HL-60 (cell line): ENCODE results near the gene NR5A2.

Source experiments
- DNase-seq, 2 experiments: peaks; one replicate each; pipeline ENCODE4 v3.0.0-alpha.2; 2010 to 2020; ENCODE audit warnings: low read depth in 1 of 2, low spot score in 1 of 2
- H3K27ac ChIP-seq: fragments of 250-450 bp; sonication (Bioruptor Pico); replicated peaks from 2 replicates; pipeline ENCODE4 v1.5.1; 2020; ENCODE audit warnings: mild to moderate bottlenecking, moderate library complexity
- H3K27me3 ChIP-seq: fragments of 250-450 bp; sonication (Bioruptor Pico); 2 replicates; pipeline ENCODE4 v1.5.1; 2021; ENCODE audit warnings: mild to moderate bottlenecking, moderate library complexity; ENCODE audit not compliant: insufficient read depth, poor library complexity, severe bottlenecking
- H3K4me3 ChIP-seq: replicated peaks from 2 replicates; pipeline ENCODE4 v1.5.1; 2011; ENCODE audit warnings: mild to moderate bottlenecking, control low read depth, low read length; ENCODE audit not compliant: insufficient read depth
- GABPA ChIP-seq: IDR thresholded peaks from 2 replicates; pipeline ENCODE4 v1.6.1; 2012; ENCODE audit warnings: low read depth
- POLR2AphosphoS5 ChIP-seq: IDR thresholded peaks from 2 replicates; pipeline ENCODE4 v1.6.1; 2012; ENCODE audit warnings: low read depth
- SPI1 ChIP-seq: IDR thresholded peaks from 2 replicates; pipeline ENCODE4 v1.6.1; 2012; ENCODE audit warnings: low read depth, mild to moderate bottlenecking, borderline replicate concordance
- TF ChIP-seq, protein P1 (sequence below): IDR thresholded peaks from 2 replicates; pipeline ENCODE4 v1.6.1; 2012; ENCODE audit warnings: low read depth; ENCODE audit not compliant: insufficient replicate concordance
- TF ChIP-seq, protein P2 (sequence below): IDR thresholded peaks from one replicate; pipeline ENCODE4 v1.5.1; 2011; ENCODE audit warnings: low read length, control low read depth, inconsistent platforms; ENCODE audit not compliant: insufficient read depth

The NR5A2 gene

DNA sequence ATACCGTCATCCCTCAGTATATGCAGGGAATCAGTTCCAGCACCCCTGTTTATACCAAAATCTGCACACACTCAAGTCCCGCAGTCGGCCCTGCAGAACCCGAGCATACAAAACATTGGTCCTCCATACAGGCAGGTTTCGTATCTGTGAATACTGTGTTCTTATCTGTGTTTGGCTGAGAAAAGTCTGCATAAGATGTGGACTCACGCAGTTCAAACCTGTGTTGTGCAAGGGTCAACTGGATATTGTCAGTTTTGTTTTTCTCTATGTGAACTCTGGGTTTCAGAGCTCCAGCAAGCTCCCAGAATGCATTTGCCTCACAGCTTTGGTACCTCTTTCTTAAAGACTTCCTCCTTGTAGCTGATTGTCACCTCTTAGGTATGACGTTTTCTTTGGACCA, 100.6 kb downstream of the NR5A2 start:
- TF ChIP-seq, protein P1, sequence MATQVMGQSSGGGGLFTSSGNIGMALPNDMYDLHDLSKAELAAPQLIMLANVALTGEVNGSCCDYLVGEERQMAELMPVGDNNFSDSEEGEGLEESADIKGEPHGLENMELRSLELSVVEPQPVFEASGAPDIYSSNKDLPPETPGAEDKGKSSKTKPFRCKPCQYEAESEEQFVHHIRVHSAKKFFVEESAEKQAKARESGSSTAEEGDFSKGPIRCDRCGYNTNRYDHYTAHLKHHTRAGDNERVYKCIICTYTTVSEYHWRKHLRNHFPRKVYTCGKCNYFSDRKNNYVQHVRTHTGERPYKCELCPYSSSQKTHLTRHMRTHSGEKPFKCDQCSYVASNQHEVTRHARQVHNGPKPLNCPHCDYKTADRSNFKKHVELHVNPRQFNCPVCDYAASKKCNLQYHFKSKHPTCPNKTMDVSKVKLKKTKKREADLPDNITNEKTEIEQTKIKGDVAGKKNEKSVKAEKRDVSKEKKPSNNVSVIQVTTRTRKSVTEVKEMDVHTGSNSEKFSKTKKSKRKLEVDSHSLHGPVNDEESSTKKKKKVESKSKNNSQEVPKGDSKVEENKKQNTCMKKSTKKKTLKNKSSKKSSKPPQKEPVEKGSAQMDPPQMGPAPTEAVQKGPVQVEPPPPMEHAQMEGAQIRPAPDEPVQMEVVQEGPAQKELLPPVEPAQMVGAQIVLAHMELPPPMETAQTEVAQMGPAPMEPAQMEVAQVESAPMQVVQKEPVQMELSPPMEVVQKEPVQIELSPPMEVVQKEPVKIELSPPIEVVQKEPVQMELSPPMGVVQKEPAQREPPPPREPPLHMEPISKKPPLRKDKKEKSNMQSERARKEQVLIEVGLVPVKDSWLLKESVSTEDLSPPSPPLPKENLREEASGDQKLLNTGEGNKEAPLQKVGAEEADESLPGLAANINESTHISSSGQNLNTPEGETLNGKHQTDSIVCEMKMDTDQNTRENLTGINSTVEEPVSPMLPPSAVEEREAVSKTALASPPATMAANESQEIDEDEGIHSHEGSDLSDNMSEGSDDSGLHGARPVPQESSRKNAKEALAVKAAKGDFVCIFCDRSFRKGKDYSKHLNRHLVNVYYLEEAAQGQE = no peak
- TF ChIP-seq SPI1 (no peak), GABPA (no peak)
- TF ChIP-seq, protein P2, sequence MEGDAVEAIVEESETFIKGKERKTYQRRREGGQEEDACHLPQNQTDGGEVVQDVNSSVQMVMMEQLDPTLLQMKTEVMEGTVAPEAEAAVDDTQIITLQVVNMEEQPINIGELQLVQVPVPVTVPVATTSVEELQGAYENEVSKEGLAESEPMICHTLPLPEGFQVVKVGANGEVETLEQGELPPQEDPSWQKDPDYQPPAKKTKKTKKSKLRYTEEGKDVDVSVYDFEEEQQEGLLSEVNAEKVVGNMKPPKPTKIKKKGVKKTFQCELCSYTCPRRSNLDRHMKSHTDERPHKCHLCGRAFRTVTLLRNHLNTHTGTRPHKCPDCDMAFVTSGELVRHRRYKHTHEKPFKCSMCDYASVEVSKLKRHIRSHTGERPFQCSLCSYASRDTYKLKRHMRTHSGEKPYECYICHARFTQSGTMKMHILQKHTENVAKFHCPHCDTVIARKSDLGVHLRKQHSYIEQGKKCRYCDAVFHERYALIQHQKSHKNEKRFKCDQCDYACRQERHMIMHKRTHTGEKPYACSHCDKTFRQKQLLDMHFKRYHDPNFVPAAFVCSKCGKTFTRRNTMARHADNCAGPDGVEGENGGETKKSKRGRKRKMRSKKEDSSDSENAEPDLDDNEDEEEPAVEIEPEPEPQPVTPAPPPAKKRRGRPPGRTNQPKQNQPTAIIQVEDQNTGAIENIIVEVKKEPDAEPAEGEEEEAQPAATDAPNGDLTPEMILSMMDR = no peak
- no peak overlapping the region for H3K27ac ChIP-seq
- no peaks in the 10 kb centered on the region for H3K27me3 ChIP-seq
- DNase-seq = no peak
- H3K4me3 ChIP-seq = no peak overlapping the region

DNA sequence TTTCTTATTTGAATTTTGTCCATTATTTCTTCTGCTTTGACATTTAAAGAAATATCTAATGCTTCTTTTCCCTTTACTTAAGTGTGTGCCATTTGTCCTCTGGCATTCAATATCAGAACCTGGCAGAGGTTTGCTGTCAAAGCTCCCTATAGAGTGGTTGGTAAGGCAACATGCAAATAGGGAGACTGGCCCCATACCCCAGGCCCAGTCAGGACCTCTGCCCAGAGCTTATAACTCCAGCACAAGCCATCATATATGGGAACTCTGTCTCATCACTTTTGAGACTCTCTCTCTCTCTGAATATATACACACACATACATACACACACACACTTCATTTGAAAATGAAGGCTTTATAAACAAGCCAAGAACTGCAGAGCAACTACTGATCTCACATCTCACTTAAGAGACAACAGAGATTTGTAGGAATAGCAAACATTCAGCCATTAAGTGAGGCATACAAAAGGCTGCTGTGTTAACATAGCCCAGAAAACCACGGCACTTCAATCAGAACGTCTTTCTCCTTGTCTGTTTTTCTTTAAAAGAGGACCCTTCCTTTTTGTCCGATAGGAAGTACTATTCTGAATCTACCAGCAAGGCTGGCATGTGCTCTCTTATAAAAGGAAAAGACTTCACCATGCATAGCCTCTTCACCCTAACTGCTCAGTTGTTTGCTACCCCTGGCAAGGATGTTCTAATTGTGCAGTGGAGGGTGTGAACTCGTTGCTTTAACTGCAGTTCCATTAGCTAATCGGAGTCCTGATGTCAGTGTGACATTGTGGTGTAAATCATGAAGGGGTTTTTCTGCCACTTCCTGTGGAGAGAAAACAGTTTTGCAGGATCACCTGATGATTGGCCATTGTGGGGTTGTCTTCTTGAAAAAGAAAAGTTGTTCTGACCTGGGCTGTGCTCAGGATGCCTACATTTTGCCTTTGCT, 101.7 kb downstream of the NR5A2 start:
- no peak for TF ChIP-seq POLR2AphosphoS5
- no peak for TF ChIP-seq SPI1
- TF ChIP-seq, protein P2 = no peak
- TF ChIP-seq GABPA = no peak
- TF ChIP-seq, protein P1 = no peak
- no peak overlapping the region for H3K4me3 ChIP-seq
- H3K27ac ChIP-seq = no peak overlapping the region
- no peak for DNase-seq
- H3K27me3 ChIP-seq = no peaks in the 10 kb centered on the region

DNA sequence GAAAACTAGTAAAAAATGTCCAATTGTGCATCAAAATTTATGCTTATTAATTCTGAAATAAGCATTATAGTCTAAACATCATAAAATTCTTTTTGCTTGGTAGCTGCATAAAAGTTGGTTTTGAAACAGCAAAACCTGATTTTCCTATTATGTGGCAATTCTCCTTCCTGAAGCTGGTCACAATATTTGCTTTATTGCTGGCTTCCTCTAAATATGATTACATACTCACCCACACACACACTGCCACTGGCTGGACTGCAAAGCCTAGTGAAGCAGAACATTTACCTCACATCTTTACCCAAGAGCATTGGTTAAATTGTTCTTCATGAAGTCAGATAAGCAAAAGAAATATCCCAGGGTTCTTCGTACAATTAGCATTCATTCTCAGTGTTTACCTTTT, 103.0 kb downstream of the NR5A2 start:
- Histone ChIP-seq H3K27ac (no peak overlapping the region), H3K4me3 (no peak overlapping the region), H3K27me3 (no peaks in the 10 kb centered on the region)
- peak in 1 of 2 experiments; percentile 14 for DNase-seq
- TF ChIP-seq, protein P2 = no peak
- TF ChIP-seq SPI1 (peak; percentile 14; the same call in 1 of the 2 replicates), GABPA (no peak)
